ENCODE data around the gene RPL41. TPM values are rescaled to one million over a fixed set of nuclear protein-coding genes. Genes with fewer than 3 reads are reported as not detected.

Gene RPL41
- total and polyA plus RNA-seq, 9 of the 15 experiments (the other 6 are each of a cell fraction or from before 2014, with no cell fraction given) = 3,403 to 11,276 (median 5,604) TPM

GRCh38 chr12:56152132-56152755 lies 35.8 kb downstream of the RPL41 start, which contains the start of gene MYL6B (continued):
- TF ChIP-seq HES1 (IDR thresholded peaks at IDR 0.05; ENCODE audit: low read depth) = no peak
- TF ChIP-seq ZNF184 (CRISPR knock-in tag; IDR thresholded peaks at IDR 0.05) = no peak
- TF ChIP-seq NCOA1 (IDR thresholded peaks at IDR 0.05; ENCODE audit: low read depth) = no peak
- no peak for TF ChIP-seq BDP1 (IDR thresholded peaks at IDR 0.05; ENCODE audit: insufficient read depth, insufficient read length)
- peak; percentile 76 for TF ChIP-seq CCNT2 (IDR thresholded peaks at IDR 0.05; ENCODE audit: borderline replicate concordance, extremely low read depth, insufficient read length, low read depth, low read length)
- no peak for TF ChIP-seq BCOR (IDR thresholded peaks at IDR 0.05)
- TF ChIP-seq BRD4 (IDR thresholded peaks at IDR 0.05) = no peak
- TF ChIP-seq OTX1 (CRISPR knock-in tag; IDR thresholded peaks at IDR 0.05) = 0 out of 2 replicates have a peak, but pooled peaks have one; percentile 23
- no peak for TF ChIP-seq CHD1 (IDR thresholded peaks at IDR 0.05; ENCODE audit: low read length)
- TF ChIP-seq ZNF639 (CRISPR knock-in tag; conservative IDR thresholded peaks at IDR 0.05 in 1 of 2, IDR thresholded peaks at IDR 0.05 in 1 of 2) = peak in 1 of 2 experiments; percentile 80; a peak in 2 of 4 replicates
- no peak for TF ChIP-seq SREBF1 (IDR thresholded peaks at IDR 0.05; ENCODE audit: borderline replicate concordance, low read depth, low read length)
- TF ChIP-seq TOE1 (IDR thresholded peaks at IDR 0.05; ENCODE audit: borderline replicate concordance) = peak; percentile 88
- TF ChIP-seq TOE1 (CRISPR knock-in tag; IDR thresholded peaks at IDR 0.05; ENCODE audit: borderline replicate concordance, low read depth) = no peak
- peak; percentile 79 for TF ChIP-seq SUPT5H (IDR thresholded peaks at IDR 0.05)
- TF ChIP-seq TAF7 (tag; IDR thresholded peaks at IDR 0.05) = peak; percentile 59; the same call in 1 of the 2 replicates
- no peak for TF ChIP-seq MCM5 (IDR thresholded peaks at IDR 0.05; ENCODE audit: low read depth)
- 0 out of 2 replicates have a peak, but pooled peaks have one; percentile 36 for TF ChIP-seq ZNF589 (CRISPR knock-in tag; IDR thresholded peaks at IDR 0.05; ENCODE audit: low read depth)
- TF ChIP-seq ZBTB9 (CRISPR knock-in tag; IDR thresholded peaks at IDR 0.05) = no peak; the same call in 1 of the 2 replicates
- TF ChIP-seq HMG20B (CRISPR knock-in tag; IDR thresholded peaks at IDR 0.05) = no peak
- TF ChIP-seq ZNF778 (CRISPR knock-in tag; IDR thresholded peaks at IDR 0.05) = no peak
- no peak for TF ChIP-seq MCM7 (IDR thresholded peaks at IDR 0.05)
- 0 out of 2 replicates have a peak, but pooled peaks have one; percentile 6 for TF ChIP-seq PKNOX1 (IDR thresholded peaks at IDR 0.05)
- TF ChIP-seq IFI16 (CRISPR knock-in tag; IDR thresholded peaks at IDR 0.05) = no peak
- TF ChIP-seq HDAC1 (IDR thresholded peaks at IDR 0.05) = peak; percentile 10 to 67; a peak in 3 of 4 replicates
- no peak for TF ChIP-seq ZNF146 (CRISPR knock-in tag; IDR thresholded peaks at IDR 0.05; ENCODE audit: unreplicated experiment)

Data from K562 (cell line).